CD4-positive, alpha-beta T cell (primary cell): Measurements from ENCODE around the gene ANKLE1. TPM values are rescaled to one million over a fixed set of nuclear protein-coding genes. Genes with fewer than 3 reads are reported as not detected.

Experiments
- ATAC-seq: fragments of 200-7000 bp; cut with Tn5 transposase; one replicate; pipeline ENCODE4 v1.10.0; 2022; ENCODE audit warnings: mild to moderate bottlenecking; ENCODE audit not compliant: poor library complexity
- CTCF ChIA-PET: fragments of 350-600 bp; sonication (Branson Sonifier 250); formaldehyde crosslinking; loops from one replicate; lab custom pipeline; 2021; ENCODE audit warnings: antibody characterized with exemption, inconsistent platforms; lab: Charles Lee
- POLR2A ChIA-PET: fragments of 350-600 bp; sonication (Branson Sonifier 250); formaldehyde crosslinking; loops from one replicate; lab custom pipeline; 2021; ENCODE audit warnings: antibody characterized with exemption, inconsistent platforms; lab: Charles Lee
- DNase-seq, 14 experiments: peaks; one replicate each; pipeline ENCODE4 v3.0.0-alpha.2; 2013 to 2020; ENCODE audit warnings: mixed read lengths in 2 of 14
- H3K27ac ChIP-seq, 2 donors: one replicate each; pipeline versions ENCODE4 v1.5.1 to v1.7.0; 2013; ENCODE audit warnings: low read length in 2 of 2, low read depth in 1 of 2, mild to moderate bottlenecking in 1 of 2
- H3K27me3 ChIP-seq, 2 experiments: 1 replicate in 1 of 2; 2 replicates in 1 of 2; pipeline versions ENCODE4 v1.6.1 to v1.7.0; 2013; ENCODE audit warnings: low read length in 2 of 2, control low read depth in 1 of 2, mild to moderate bottlenecking in 1 of 2, moderate library complexity in 1 of 2; ENCODE audit not compliant: insufficient read depth in 2 of 2, control insufficient read depth in 1 of 2
- H3K36me3 ChIP-seq: one replicate; pipeline ENCODE4 v1.6.1; 2013; ENCODE audit warnings: low read length, control low read depth; ENCODE audit not compliant: insufficient read depth
- H3K4me1 ChIP-seq: one replicate; pipeline ENCODE4 v1.6.1; 2013; ENCODE audit warnings: low read length, control low read depth; ENCODE audit not compliant: insufficient read depth
- H3K4me3 ChIP-seq: one replicate; pipeline ENCODE4 v1.5.1; 2013; ENCODE audit warnings: mild to moderate bottlenecking, low read length, moderate library complexity
- H3K9me3 ChIP-seq, 2 experiments: 1 replicate in 1 of 2; 2 replicates in 1 of 2; pipeline versions ENCODE4 v1.6.1 to v1.7.0; 2013; ENCODE audit warnings: low read length in 2 of 2, mild to moderate bottlenecking in 2 of 2, control low read depth in 1 of 2, moderate library complexity in 1 of 2; ENCODE audit not compliant: control insufficient read depth in 1 of 2, insufficient read depth in 1 of 2
- H3K27ac Mint-ChIP-seq: one replicate; pipeline ENCODE4 v1.8.0; 2020; ENCODE audit warnings: mixed read lengths
- H3K27me3 Mint-ChIP-seq: one replicate; pipeline ENCODE4 v1.8.0; 2021; ENCODE audit warnings: mixed read lengths
- H3K36me3 Mint-ChIP-seq: one replicate; pipeline ENCODE4 v1.8.0; 2021; ENCODE audit warnings: low read depth, mixed read lengths
- H3K4me1 Mint-ChIP-seq: one replicate; pipeline ENCODE4 v1.8.0; 2021; ENCODE audit warnings: low read depth, mixed read lengths
- H3K4me3 Mint-ChIP-seq: one replicate; pipeline ENCODE4 v1.8.0; 2020; ENCODE audit warnings: mild to moderate bottlenecking, mixed read lengths
- H3K9me3 Mint-ChIP-seq: one replicate; pipeline ENCODE4 v1.8.0; 2020; ENCODE audit warnings: mixed read lengths
- intact Hi-C, 2 experiments: fragments of 100-400 bp; cut with DNase I in 1 of 2; cut with micrococcal nuclease in 1 of 2; formaldehyde crosslinking; loops; one replicate each; pipeline versions ENCODE4 v1.15.1 to v1.9.0; 2023 to 2025; cut with DNase I, micrococcal nuclease
- total RNA-seq, 174 experiments: library from RNA in 2 of 174; stranded (reverse) in 2 of 174; gene quantifications; one replicate each; pipeline ENCODE4 v1.2.3 and lab custom pipeline; 2021 to 2026
- TF ChIP-seq, protein P1 (sequence below): fragments of 200-600 bp; IDR thresholded peaks from one replicate; pipeline ENCODE4 v1.8.0; 2022; ENCODE audit warnings: antibody characterized with exemption, mild to moderate bottlenecking

The ANKLE1 gene
- total RNA-seq, 2 experiments from 2014 or later, result 0.85 to 1.9 TPM

DNA sequence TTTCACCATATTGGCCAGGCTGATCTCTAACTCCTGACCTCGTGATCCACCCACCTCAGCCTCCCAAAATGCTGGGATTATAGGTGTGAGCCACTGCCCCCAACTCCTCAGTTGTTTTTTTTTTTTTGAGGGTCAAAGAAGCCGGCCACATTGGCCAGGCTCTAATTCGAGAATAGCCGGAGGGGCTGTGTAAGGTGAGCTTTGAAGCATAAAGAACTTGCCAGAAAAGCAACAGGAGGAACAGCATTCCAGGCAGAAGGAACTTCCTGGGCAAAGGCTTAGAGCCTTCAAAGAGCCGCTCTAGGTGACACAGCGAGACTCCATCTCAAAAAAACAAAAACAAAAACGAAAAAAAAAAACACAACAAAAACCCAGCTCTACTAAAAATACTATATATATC is 15.7 kb upstream of the ANKLE1 start:
- Histone ChIP-seq H3K4me1 (peaks cover 40% of the 10 kb centered on the region), H3K9me3 (no peaks in the 10 kb centered on the region), H3K27ac (no peak overlapping the region), H3K4me3 (no peak overlapping the region), H3K27me3 (no peaks in the 10 kb centered on the region), H3K36me3 (peaks cover 9% of the 10 kb centered on the region)
- ATAC-seq (no peak), DNase-seq (no peak)
- H3K27me3 Mint-ChIP-seq, result no peaks in the 10 kb centered on the region
- no peaks in the 10 kb centered on the region for H3K9me3 Mint-ChIP-seq
- H3K36me3 Mint-ChIP-seq, result peaks cover 24% of the 10 kb centered on the region
- POLR2A ChIA-PET, result interaction anchor here (1.0 to 3.0 kb wide), 10 partner anchors 8 to 191 kb away, joined by 3 to 17 read pairs (median 6); partner anchors contain the start of genes ANKLE1, DDA1, HAUS8 and MVB12A
- TF ChIP-seq, protein P1, sequence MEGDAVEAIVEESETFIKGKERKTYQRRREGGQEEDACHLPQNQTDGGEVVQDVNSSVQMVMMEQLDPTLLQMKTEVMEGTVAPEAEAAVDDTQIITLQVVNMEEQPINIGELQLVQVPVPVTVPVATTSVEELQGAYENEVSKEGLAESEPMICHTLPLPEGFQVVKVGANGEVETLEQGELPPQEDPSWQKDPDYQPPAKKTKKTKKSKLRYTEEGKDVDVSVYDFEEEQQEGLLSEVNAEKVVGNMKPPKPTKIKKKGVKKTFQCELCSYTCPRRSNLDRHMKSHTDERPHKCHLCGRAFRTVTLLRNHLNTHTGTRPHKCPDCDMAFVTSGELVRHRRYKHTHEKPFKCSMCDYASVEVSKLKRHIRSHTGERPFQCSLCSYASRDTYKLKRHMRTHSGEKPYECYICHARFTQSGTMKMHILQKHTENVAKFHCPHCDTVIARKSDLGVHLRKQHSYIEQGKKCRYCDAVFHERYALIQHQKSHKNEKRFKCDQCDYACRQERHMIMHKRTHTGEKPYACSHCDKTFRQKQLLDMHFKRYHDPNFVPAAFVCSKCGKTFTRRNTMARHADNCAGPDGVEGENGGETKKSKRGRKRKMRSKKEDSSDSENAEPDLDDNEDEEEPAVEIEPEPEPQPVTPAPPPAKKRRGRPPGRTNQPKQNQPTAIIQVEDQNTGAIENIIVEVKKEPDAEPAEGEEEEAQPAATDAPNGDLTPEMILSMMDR, result no peak
- CTCF ChIA-PET, result interaction anchor here (1.1 to 1.9 kb wide), 4 partner anchors 16 to 125 kb away, joined by 3 to 8 read pairs (median 5); no protein-coding TSS in a partner anchor
- peaks cover 15% of the 10 kb centered on the region for H3K4me1 Mint-ChIP-seq
- intact Hi-C loops, result loop anchor here (5.0 to 10.0 kb wide), 3 partner anchors 39 to 201 kb away; partner anchors contain the start of gene OCEL1 (in 1 of the 2)
- H3K27ac Mint-ChIP-seq, result no peak overlapping the region
- H3K4me3 Mint-ChIP-seq, result no peak overlapping the region

DNA sequence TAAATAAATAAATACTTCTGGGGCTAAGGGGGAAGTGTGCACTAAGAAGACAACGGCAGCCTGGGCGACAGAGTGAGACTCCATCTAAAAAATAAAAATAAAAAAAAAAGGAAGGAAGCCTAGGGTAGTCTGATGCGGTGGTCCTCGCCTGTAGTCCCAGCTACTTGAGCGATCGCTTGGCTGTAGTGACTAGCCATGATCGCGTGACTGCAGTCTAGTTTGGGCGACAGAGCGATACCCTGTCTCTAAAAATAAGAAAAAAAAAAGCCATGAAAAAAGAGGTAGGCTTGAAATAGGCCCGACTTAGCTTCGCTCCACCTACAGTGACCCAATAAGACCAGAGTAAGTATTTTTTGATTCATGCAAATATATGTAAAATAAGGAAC is 15.1 kb upstream of the ANKLE1 start:
- Histone ChIP-seq H3K27me3 (no peaks in the 10 kb centered on the region), H3K27ac (peak overlapping the region in 1 of 2 donors; percentile 13), H3K4me3 (peak overlapping the region; percentile 30), H3K9me3 (no peaks in the 10 kb centered on the region), H3K4me1 (peaks cover 39% of the 10 kb centered on the region), H3K36me3 (peaks cover 15% of the 10 kb centered on the region)
- DNase-seq, result no peak
- TF ChIP-seq, protein P1, result no peak
- Mint-ChIP-seq H3K4me3 (peak overlapping the region; percentile 83), H3K27me3 (no peaks in the 10 kb centered on the region), H3K4me1 (peaks cover 15% of the 10 kb centered on the region), H3K27ac (peak overlapping the region; percentile 69), H3K36me3 (peaks cover 30% of the 10 kb centered on the region), H3K9me3 (no peaks in the 10 kb centered on the region)
- intact Hi-C loops, result loop anchor here (5.0 to 10.0 kb wide), 3 partner anchors 39 to 201 kb away; partner anchors contain the start of gene OCEL1 (in 1 of the 2)
- ChIA-PET CTCF (interaction anchor here (1.1 to 1.9 kb wide), 5 partner anchors 16 to 125 kb away, joined by 3 to 8 read pairs (median 5); no protein-coding TSS in a partner anchor), POLR2A (interaction anchor here (0.6 to 3.0 kb wide), 20 partner anchors 8 to 1653 kb away, joined by 3 to 24 read pairs (median 4); partner anchors contain the start of genes ANKLE1, COPE, DDA1 and DDX49)
- ATAC-seq, result no peak

DNA sequence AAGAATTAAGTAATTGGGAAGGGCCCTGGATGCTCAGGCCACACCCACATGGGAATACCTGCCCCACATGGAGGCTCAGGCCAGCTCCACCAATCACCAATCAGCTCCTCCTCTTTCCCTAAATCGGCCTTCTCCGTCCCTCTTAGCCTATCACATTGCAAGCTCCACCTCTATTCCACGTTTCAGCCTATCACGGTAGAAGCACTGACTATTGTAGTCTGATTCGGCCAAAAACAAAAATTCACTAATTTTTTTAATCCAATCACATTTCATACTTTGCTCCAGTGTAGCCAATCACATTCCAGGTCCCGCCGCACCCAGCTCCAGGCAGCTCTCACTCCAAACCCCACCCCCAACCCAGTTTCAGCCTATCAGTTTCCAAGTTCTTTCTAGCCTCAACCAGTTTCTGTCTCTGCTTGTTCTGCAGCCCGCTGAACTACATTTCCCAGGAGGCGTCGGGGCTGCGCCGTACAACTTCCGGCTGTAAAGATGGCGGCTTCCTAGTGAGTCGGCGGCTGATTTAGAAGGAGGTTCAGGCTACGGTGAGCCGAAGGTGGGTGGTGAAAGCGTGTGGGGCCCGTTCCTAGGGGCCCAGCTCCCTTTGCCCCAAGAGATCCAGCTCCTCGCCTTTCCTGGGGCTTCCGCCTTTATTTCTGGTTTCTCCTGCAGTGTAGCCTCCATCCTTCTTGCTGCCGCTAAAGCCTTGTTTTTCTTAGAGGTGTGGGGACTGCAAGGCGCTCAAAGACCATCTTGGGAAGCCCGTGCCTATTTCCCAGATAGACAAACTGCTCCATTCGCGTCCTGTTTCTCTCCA is 14.5 kb upstream of the ANKLE1 start, which contains the start of gene BABAM1:
TSS of gene BABAM1 (plus strand) at position 469 of the 814 bp plus-strand sequence. CDS start 1,364 bp downstream, outside the sequence.
- CTCF ChIA-PET, result interaction anchor here (1.1 to 1.9 kb wide), 5 partner anchors 15 to 124 kb away, joined by 3 to 8 read pairs (median 5); no protein-coding TSS in a partner anchor
- POLR2A ChIA-PET, result interaction anchor here (0.6 to 3.0 kb wide), 21 partner anchors 7 to 1652 kb away, joined by 3 to 24 read pairs (median 4); partner anchors contain the start of genes ANKLE1, COPE, DDA1 and DDX49
- Mint-ChIP-seq H3K4me1 (peaks cover 15% of the 10 kb centered on the region), H3K36me3 (peaks cover 35% of the 10 kb centered on the region), H3K27ac (peak within 1 kb of the TSS; percentile 69), H3K9me3 (no peaks in the 10 kb centered on the region), H3K27me3 (no peaks in the 10 kb centered on the region), H3K4me3 (peak within 1 kb of the TSS; percentile 83)
- peaks cover 16% of the 10 kb centered on the region for H3K36me3 ChIP-seq
- peaks cover 39% of the 10 kb centered on the region for H3K4me1 ChIP-seq
- DNase-seq (peak; percentile 85 to 99 (median 92)), ATAC-seq (peak; percentile 94)
- TF ChIP-seq, protein P1, result no peak
- intact Hi-C loops, result loop anchor here (1.0 to 10.0 kb wide), 6 partner anchors 40 to 200 kb away; partner anchors contain the start of genes DDA1 (in 1 of the 2), HAUS8 (in 1 of the 2), MYO9B (in 1 of the 2) and OCEL1 (in 1 of the 2)
- peak within 1 kb of the TSS; percentile 84 for H3K4me3 ChIP-seq
- no peaks in the 10 kb centered on the region for H3K27me3 ChIP-seq
- no peaks in the 10 kb centered on the region for H3K9me3 ChIP-seq
- H3K27ac ChIP-seq, result peak within 1 kb of the TSS; percentile 47 to 63
